Measurements from ENCODE around the gene NXPE4. TPM values are rescaled to one million over a fixed set of nuclear protein-coding genes. Genes with fewer than 3 reads are reported as not detected.

NXPE4 gene
- total and polyA plus RNA-seq, 2 donors (not counting 3 experiments of a cell fraction or from before 2014, with no cell fraction given): not detected

DNA sequence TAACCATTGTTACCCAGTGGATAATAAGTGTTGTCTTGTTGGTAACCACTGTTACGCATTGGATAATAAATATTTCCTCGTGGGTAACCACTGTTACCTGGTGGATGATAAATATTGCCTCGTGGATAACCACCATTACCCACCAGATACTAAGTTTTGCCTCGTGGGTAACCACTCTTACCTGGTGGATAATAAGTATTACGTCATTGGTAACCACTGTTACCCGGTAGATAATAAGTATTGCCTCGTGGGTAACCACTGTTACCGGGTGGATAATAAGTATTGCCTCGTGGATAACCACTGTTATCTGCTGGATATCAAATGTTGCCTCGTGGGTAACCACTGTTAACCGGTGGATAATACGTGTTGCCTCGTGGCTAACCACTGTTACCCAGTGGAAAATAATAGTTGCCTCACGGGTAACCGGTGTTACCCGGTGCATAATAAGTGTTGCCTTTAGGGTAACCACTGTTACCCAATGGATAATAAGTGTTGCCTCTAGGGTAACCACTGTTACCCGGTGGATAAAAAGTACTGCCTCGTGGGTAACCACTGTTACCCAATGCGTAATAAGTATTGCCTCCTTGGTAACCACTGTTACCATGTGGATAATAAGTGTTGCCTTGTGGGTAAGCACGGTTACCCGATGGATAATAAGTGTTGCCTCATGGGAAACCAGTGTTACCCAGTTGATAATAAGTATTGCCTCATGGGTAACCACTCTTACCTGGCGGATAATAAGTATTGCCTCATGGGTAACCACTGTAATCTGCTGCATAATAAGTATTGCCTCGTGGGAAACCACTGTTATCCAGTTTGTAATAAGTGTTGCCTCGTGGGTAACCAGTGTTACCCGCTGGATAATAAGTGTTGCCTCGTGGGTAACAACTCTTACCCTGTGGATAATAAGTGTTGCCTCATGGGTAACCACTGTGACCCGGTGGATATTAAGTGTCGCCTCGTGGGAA lies 21.9 kb upstream of the NXPE4 start:
- Histone ChIP-seq H3K9ac (replicated peaks; ENCODE audit: extremely low read depth, insufficient read depth, low read length) (no peak overlapping the region), H3K9me3 (replicated peaks; ENCODE audit: control insufficient read depth, insufficient read depth, low read length) (no peaks in the 10 kb centered on the region), H3K27me3 (ENCODE audit: control insufficient read depth in 2 of 2, insufficient read depth in 2 of 2, low read length in 2 of 2) (no peaks in the 10 kb centered on the region), H3K79me2 (ENCODE audit: control insufficient read depth, insufficient read depth, low read length) (no peaks in the 10 kb centered on the region), H3K4me3 (replicated peaks in 1 of 3; ENCODE audit: insufficient read depth in 1 of 3, low read depth in 1 of 3, low read length in 3 of 3) (no peak overlapping the region), H3K27ac (ENCODE audit: insufficient read depth, low read depth, low read length) (no peak overlapping the region), H4K20me1 (replicated peaks; ENCODE audit: control insufficient read depth, extremely low read depth, insufficient read depth, low read length) (no peaks in the 10 kb centered on the region), H2AFZ (ENCODE audit: low read depth, low read length) (no peak overlapping the region), H3K4me1 (ENCODE audit: control insufficient read depth, extremely low read depth, insufficient read depth, low read length) (no peaks in the 10 kb centered on the region), H3K36me3 (ENCODE audit: control insufficient read depth in 2 of 2, extremely low read depth in 1 of 2, insufficient read depth in 2 of 2, low read length in 2 of 2) (no peaks in the 10 kb centered on the region), H3K4me2 (ENCODE audit: insufficient read depth, low read length) (no peak overlapping the region), H3K9me1 (replicated peaks; ENCODE audit: control insufficient read depth, extremely low read depth, insufficient read depth, low read length) (no peaks in the 10 kb centered on the region)
- ChIA-PET POLR2A (no interaction called here), CTCF (no interaction called here)
- FAIRE-seq (no peak), DNase-seq (ENCODE audit: low read depth, low spot score) (no peak)
- TF ChIP-seq, protein P1, sequence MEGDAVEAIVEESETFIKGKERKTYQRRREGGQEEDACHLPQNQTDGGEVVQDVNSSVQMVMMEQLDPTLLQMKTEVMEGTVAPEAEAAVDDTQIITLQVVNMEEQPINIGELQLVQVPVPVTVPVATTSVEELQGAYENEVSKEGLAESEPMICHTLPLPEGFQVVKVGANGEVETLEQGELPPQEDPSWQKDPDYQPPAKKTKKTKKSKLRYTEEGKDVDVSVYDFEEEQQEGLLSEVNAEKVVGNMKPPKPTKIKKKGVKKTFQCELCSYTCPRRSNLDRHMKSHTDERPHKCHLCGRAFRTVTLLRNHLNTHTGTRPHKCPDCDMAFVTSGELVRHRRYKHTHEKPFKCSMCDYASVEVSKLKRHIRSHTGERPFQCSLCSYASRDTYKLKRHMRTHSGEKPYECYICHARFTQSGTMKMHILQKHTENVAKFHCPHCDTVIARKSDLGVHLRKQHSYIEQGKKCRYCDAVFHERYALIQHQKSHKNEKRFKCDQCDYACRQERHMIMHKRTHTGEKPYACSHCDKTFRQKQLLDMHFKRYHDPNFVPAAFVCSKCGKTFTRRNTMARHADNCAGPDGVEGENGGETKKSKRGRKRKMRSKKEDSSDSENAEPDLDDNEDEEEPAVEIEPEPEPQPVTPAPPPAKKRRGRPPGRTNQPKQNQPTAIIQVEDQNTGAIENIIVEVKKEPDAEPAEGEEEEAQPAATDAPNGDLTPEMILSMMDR (IDR thresholded peaks at IDR 0.05; ENCODE audit: extremely low read depth in 1 of 2, insufficient read depth in 1 of 2, low read depth in 1 of 2, low read length in 2 of 2): no peak
- TF ChIP-seq, protein P2, sequence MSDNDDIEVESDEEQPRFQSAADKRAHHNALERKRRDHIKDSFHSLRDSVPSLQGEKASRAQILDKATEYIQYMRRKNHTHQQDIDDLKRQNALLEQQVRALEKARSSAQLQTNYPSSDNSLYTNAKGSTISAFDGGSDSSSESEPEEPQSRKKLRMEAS (IDR thresholded peaks at IDR 0.05; ENCODE audit: insufficient read depth, insufficient read length): no peak
- no peak for TF ChIP-seq EZH2 (IDR thresholded peaks at IDR 0.05; ENCODE audit: borderline replicate concordance, low read depth, low read length, severe bottlenecking)
- dilution Hi-C loops (cut with MboI; ENCODE audit: extremely low pct_ligation_motif_present, low sequenced_read_pairs) (no loop called here), intact Hi-C loops (cut with micrococcal nuclease) (no loop called here)
- no TSS peak for BruUV-seq (replicated peaks)

DNA sequence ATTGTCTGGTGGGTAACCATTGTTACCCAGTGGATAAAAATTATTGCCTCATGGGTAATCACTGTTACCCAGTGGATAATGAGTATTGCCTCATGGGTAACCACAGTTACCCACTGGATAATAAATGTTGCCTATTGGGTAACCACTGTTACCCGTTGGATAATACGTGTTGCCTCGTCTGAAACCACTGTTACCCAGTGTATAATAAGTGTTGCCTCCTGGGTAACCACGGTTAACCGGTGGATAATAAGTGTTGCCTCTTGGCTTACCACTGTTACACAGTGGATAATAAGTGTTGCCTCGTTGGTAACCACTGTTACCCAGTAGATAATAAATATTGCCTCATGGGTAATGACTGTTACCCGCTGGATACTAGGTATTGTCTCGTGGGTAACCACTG lies 20.9 kb upstream of the NXPE4 start:
- ChIA-PET POLR2A (no interaction called here), CTCF (no interaction called here)
- H3K9me1 ChIP-seq (replicated peaks; ENCODE audit: control insufficient read depth, extremely low read depth, insufficient read depth, low read length): no peaks in the 10 kb centered on the region
- no peaks in the 10 kb centered on the region for H3K79me2 ChIP-seq (ENCODE audit: control insufficient read depth, insufficient read depth, low read length)
- no peak overlapping the region for H3K27ac ChIP-seq (ENCODE audit: insufficient read depth, low read depth, low read length)
- no TSS peak for BruUV-seq (replicated peaks)
- H3K27me3 ChIP-seq (ENCODE audit: control insufficient read depth in 2 of 2, insufficient read depth in 2 of 2, low read length in 2 of 2): no peaks in the 10 kb centered on the region
- no peaks in the 10 kb centered on the region for H3K36me3 ChIP-seq (ENCODE audit: control insufficient read depth in 2 of 2, extremely low read depth in 1 of 2, insufficient read depth in 2 of 2, low read length in 2 of 2)
- H3K4me2 ChIP-seq (ENCODE audit: insufficient read depth, low read length): no peak overlapping the region
- intact Hi-C loops (cut with micrococcal nuclease): no loop called here
- H3K4me3 ChIP-seq (replicated peaks in 1 of 3; ENCODE audit: insufficient read depth in 1 of 3, low read depth in 1 of 3, low read length in 3 of 3): no peak overlapping the region
- no peak for DNase-seq (ENCODE audit: low read depth, low spot score)
- no peak overlapping the region for H3K9ac ChIP-seq (replicated peaks; ENCODE audit: extremely low read depth, insufficient read depth, low read length)
- no peak for FAIRE-seq
- no peaks in the 10 kb centered on the region for H3K9me3 ChIP-seq (replicated peaks; ENCODE audit: control insufficient read depth, insufficient read depth, low read length)
- TF ChIP-seq POLR2AphosphoS5 (IDR thresholded peaks at IDR 0.05; ENCODE audit: insufficient read depth, low read depth, low read length) (no peak), EZH2 (IDR thresholded peaks at IDR 0.05; ENCODE audit: borderline replicate concordance, low read depth, low read length, severe bottlenecking) (no peak), FOS (IDR thresholded peaks at IDR 0.05; ENCODE audit: borderline replicate concordance, insufficient read depth, low read length) (no peak), MYC (IDR thresholded peaks at IDR 0.05; ENCODE audit: low read depth, low read length) (no peak), POLR2A (IDR thresholded peaks at IDR 0.05; ENCODE audit: low read depth, low read length) (no peak)
- TF ChIP-seq, protein P2 (IDR thresholded peaks at IDR 0.05; ENCODE audit: insufficient read depth, insufficient read length): no peak
- H4K20me1 ChIP-seq (replicated peaks; ENCODE audit: control insufficient read depth, extremely low read depth, insufficient read depth, low read length): no peaks in the 10 kb centered on the region
- dilution Hi-C loops (cut with MboI; ENCODE audit: extremely low pct_ligation_motif_present, low sequenced_read_pairs): no loop called here
- no peaks in the 10 kb centered on the region for H3K4me1 ChIP-seq (ENCODE audit: control insufficient read depth, extremely low read depth, insufficient read depth, low read length)
- H2AFZ ChIP-seq (ENCODE audit: low read depth, low read length): no peak overlapping the region
